NCI-H460 (cell line): Measurements from ENCODE around the gene MUC6. TPM values are rescaled to one million over a fixed set of nuclear protein-coding genes. Genes with fewer than 3 reads are reported as not detected.

Experiments
- DNase-seq: peaks from one replicate; pipeline ENCODE4 v3.0.0-alpha.2; 2016; ENCODE audit warnings: low read depth; ENCODE audit errors: extremely low read depth
- total RNA-seq: library from RNA; depleted of rRNA; stranded (reverse); fragments of >200 nt; shearing (Covaris generic); gene quantifications from 2 replicates; pipeline ENCODE4 v1.2.3, GENCODE V29; 2014

The MUC6 gene
- total RNA-seq, 1 experiment from 2014 or later: not detected

DNA sequence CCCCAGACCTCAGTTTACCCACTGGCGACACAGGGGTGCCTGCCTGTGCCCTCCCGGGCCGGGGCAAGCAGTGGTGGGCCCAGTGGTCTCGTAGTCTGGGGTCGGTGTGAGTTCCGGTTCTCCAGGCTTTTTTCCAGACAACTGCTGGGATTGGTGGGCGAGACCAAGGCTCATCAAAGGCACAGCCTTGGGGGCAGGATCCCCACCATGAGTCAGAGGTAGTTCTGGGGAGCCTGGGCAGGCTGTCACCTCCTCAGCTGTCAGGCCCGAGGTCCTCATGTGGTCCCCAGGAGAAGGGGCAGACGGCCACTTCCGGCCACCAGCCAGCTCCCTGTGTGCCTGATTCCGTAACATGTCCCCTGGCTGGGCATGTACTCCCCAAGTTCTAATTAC, 37.3 kb upstream of the MUC6 start:
- no peak for DNase-seq

DNA sequence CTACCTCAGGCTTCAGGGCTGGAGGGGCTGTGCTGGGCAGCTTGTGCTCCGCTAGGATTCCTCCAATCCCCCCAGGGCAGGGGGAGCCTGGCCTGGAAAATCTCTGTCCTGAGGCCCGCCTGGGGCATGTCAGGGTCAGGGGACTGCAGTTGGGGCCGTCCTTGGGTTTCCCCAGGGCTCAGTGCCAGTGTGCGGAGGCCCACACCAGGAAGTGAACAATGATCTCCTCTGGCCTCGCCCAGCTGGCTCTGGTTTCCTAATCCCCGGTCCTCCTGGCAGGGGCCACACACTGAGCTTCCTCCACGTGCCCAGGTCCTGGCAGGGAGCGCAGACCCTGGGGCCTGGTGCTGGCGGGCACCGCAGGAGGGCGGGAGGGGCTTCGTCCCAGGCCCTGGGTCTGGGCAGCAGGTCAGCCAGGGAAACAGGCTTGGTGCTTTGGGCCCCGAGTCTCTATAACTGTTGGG, 36.8 kb upstream of the MUC6 start:
- peak; percentile 9 for DNase-seq

DNA sequence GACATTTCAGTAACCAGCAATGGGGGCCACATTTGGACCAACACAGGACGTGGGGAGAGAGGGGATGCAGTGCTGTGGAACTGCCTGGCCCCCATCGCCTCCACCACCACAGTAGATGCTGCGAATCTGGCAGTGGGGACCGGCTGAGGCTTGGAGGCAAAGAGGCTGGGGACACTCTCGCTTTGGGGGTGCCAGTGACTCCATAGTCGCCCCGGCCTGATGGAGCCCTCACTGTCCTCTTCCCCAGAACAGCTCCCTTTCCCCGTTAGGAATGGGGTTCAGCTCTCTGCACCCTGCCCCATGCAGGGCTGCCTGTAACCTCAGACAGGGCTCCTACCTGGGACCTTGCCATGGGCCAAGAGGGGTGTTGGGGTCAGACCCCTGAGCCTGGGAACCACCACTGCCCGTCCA, 36.3 kb upstream of the MUC6 start:
- DNase-seq: no peak

DNA sequence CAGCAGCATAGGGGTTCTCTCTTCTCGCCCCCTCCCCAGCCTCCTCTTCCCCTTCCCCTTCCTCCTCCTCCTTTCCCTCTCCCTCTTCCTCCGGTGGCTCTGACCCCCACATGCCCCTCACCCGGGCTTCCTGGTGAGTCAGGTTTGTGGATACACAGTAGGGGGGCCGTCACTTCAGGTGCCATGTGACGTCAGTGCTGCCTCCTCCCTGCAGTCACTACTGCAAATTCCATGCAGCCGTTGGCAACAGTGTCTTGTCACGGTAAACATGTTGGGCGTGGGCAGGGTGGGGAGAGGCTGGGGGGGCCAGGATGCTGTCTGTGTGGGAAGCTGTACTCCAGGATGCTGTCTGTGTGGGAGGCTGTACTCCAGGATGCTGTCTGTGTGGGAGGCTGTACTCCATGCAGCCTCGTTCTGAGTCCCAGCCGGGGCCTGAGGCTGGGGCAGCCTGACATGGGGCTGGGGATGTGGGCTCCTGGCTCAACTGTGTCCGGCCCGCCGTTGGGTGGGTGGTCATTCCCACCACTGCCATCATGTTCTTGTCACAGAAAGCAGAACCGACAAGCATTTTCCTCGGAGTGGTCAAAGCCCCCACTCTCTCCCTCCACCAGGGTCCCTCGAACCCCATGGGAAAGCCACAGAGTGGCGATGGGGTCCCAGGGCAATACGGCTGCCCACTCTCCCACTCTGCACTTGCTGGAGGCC, 35.8 kb upstream of the MUC6 start:
- no peak for DNase-seq

DNA sequence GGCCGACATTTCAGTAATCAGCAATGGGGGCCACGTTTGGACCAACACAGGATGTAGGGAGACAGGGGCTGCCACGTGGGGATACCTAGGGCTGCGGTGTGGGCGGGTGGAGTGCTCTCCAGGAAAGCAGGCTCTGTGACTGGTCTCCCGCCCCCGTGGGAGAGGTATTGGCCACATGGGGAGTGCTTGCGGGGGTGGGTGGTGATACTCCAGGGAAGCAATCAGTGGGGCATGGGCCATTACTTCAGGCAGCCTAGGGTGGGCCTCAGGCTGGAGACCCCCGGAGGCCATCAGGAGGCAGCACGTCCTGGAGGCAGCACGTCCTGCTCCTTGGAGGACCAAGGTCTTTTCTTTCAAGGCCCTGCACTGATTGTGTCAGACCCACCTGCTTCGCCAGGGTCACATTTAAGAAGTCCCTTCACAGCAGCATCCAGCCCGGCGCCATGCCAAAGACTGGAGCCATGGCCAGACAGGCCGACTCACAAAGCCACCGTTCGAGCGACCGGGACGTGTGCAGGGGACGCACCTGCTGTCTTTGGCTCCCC, 35.1 kb upstream of the MUC6 start:
- DNase-seq: no peak

DNA sequence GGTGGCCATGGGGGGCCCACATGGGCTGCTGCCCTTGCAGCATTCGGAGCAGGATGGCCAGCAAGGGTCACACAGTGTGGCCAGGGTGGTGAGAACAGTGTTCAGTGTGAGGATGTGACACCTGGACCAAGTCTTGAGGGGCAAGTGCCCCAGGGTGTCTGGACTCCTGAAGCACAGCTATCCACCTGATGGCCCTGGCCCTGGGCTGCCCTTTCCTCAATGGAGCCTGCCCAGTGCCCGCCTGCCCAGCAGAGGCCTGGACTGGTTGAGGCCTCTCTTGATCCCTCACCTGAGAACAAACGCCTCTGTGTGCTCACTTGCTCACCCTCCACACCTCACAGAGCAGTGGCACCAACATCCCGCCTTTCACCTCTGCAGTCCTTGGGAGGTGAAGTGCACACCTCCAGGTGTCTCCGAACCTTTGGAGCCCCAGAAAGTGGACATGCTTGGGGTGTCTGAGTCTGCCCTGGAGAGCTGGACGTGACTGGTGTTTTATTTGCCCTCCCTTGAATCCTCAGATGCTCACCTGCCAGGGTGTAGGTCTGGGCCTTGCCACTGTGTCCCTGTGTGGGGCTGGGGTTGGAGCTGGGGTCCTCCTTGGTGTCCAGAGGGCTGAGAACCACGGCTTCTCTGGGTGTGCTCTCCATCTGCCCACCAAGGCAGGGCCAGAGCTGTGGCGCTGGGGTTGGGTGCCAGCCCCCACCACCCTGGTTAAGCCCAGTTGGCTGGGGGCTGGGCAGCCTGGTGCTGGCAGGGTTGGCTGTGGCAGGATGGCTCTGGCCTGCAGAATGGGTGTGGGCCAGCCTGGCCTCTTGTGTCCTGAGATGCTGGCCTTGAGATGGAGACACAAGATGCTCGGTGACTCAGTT, 34.3 kb upstream of the MUC6 start:
- DNase-seq: no peak

DNA sequence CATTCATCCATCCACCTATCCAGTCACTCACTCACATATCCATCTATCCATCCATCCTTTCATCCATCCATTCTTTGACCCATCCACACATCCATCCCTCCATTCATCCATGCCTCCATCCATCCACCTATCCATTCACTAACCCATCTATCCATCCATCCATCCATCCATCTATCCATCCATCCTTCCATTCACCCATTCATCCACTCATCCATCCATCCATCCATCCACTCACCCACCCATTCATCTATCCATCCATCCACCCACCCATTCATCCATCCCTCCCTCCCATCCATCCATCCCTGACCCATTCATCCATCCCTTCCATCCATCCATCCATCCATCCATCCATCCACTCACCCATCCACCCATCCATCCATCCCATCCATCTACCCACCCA, 33.2 kb upstream of the MUC6 start:
- DNase-seq: no peak

DNA sequence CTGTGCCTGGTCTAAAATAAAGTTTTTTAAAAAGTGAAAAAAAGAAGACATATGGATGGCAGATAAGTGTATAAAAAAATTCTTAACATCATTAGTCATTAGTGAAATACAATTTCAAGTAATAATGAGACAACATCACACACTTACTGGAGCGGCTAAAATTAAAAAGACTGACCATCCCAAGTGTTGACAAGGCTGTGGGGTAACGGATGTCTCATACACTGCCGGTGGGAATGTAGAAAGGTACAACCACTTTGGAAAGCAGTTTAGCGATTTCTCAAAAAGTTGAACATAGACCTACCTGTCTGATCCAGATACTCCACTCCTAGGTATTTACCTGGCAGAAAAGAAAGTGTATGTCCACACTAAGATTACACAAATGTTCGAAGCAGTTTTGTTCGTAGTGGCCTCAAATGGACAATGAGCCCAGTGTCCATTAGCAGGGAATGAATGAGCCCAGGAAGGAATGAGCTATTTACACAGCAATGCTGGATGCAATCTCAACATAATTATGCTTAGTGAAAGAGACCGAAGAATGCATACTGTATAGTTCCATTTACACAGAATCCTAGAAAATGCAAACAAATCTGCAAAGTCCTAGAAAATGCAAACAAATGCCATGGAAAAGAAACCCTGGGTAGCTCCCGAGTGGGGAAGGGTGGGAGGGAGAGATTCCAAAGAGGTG, 31.4 kb upstream of the MUC6 start:
- DNase-seq: no peak

DNA sequence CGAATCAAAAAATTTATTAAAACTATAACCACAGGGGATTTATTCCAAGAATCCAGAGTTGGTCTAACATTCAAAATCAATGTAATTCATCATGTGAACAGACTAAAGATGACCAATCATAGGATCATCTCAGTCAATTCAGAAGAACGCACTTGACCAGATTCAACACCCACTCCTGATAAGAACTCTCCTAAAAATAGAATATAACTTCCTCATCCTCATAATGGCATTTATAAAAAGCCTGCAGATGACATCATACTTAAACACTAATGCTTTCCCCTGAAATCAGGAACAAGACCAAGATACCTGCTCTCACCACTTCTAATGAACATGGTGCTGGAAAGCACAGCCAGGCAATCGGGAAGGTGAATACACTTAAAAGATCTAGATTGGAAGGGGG, 27.6 kb upstream of the MUC6 start:
- DNase-seq: no peak

DNA sequence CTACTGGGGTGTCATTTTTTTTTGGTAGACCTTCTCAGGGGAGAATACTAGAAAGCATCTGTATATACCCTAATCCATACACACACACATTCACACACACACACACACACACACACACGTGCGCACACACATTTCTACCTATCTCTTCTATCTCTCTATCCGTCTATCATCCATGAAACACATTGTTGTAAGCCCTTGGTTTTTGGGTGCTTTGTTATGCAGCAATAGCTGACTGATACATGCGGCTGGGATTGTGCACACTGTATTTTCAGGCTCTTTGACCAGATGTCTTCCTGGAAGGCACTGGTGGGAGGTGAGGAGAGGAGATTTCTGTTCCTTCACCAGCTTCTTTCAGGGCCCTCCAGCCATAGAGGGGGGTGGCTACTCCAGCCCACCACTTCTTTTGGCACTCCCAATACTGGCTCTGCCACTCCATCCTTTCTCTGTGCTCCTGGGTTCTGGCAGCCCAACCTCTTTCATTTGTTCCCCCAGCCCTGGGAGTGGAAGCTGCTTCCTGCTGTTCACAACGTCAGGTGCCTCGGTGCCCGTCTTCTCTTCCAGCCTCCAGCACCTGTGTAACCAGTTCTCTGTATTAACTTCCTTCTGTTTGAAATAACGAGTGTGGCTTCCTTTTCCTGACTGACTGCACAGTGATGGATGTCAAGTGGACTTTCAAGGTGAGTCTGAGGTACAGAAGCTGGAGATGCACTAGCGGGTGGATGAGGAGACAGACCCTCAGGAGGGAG, 25.7 kb upstream of the MUC6 start:
- DNase-seq: no peak

DNA sequence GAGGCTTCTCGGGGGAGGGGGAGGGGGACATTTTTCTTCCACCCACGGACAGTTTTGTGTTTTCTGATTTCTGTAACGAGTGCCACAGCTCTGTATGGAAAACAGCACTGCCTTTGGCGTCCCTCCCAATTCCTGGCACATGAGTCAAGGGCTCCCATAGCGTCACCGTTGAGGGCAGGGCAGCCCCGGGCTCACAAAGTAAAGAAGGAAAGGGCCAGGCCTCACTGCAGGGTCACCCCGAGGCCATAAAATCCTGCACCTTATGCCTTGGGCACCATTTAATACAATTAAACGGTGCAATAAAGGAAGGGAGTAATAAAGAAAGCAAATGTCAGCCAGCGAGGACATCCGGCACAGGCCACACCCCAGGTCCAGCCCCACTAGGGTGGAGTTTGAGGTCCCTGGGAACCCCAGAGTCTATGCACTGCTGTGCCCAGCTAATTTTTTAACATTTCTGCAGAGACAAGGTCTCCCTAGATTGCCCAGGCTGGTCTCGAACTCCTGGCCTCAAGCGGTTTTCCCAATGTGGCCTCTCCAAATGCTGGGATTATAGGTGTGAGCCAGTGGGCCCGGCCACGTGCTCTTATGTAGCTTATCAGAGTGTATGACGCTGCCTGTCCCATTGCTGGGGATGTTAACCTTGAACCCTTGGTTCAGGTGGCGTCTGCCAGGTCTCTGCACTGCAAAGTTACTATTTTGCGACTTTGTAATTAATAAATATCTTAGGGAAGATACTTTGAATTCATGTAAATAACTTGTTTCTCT, 24.5 kb upstream of the MUC6 start:
- DNase-seq: peak; percentile 55

DNA sequence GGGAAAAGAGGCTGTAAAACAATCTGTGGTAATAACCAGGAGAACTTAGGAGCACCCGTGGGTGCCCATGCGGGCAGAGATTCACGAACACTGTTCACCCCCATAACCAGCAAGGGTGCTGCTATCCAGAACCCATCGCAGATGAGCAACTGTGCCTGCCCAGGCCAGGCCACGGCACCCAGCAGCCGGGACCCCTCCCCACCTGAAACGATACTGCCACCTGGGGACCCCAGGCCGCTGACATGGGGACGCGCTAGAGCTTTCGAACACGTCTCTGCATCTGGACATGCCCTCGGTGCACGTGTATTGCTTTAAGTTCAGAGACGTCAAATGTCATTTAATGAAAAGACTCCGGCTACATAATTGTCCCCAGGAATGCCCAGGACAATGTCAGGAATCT, 23.9 kb upstream of the MUC6 start:
- no peak for DNase-seq

DNA sequence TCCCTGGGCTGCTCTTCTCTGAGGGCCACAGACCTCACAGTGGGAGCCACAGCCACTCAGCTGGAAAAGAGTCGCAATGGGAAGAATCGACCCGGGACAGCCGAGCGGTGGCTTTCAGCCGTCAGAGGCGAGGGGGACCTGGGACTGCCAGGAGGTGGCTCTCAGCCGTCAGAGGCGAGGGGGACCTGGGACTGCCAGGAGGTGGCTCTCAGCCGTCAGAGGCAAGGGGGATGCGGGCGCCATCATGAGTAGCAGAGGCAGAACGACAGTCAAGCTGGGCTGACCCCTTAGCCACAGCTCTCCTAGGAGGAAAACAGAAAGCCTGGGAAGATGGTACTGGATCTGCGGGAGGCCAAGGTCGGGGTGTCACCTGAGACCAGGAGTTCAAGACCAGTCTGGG, 23.2 kb upstream of the MUC6 start:
- no peak for DNase-seq

DNA sequence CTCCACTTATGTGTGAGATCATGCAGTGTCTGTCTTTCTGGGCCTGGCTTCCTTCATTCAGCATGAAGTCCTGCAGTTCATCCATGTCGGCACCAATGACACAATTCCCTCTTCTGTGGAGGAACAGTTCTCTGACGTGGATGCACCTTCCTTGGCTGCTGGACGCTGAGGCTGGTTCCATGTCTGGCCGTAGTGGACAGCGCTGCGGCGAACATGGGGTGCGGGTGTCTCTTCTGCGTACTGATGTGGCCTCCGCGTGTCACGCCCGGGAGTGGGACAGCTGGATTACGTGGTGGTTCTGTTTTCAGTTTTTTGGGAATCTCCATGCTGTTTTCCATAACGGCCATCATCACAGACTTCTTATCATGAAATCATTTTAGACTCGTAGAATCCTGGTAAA, 21.3 kb upstream of the MUC6 start:
- no peak for DNase-seq

DNA sequence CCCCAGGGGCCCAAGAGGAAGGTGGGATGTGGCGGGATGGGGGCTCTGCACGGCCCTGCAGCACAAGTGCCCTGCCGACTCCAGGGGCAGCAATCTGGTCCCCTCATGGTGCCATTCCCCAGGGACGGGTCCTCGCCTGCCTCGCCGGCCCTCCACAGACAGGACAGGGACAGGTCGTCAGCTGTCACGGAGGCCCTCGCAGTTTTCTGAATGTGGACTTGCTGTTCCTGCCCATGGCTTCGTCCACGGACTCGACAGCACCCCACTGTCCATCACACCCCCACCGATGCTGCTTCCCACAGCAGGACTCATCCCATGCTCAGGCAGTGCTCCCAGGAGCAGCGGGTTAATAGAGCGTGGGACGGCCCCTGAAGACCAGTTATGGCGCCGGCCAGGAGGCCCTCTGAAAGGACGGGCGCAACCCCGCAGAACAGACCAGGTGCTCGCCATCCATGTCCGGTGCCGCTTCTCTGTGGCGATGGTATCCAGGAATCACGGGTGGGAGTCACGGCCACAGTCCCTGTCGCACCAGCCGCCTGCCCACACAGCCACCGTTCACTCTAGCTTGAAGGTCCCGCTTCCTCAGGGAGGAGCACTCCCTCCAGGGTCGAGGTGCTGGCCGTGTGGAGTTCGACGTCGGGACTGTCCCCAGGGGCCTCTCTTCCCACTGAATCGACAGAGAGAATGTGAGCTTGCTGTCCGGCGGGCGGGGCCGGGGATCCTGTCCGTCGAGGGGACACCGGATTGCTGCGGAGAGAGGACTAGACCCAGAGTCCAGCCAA, 19.7 kb upstream of the MUC6 start:
- no peak for DNase-seq

DNA sequence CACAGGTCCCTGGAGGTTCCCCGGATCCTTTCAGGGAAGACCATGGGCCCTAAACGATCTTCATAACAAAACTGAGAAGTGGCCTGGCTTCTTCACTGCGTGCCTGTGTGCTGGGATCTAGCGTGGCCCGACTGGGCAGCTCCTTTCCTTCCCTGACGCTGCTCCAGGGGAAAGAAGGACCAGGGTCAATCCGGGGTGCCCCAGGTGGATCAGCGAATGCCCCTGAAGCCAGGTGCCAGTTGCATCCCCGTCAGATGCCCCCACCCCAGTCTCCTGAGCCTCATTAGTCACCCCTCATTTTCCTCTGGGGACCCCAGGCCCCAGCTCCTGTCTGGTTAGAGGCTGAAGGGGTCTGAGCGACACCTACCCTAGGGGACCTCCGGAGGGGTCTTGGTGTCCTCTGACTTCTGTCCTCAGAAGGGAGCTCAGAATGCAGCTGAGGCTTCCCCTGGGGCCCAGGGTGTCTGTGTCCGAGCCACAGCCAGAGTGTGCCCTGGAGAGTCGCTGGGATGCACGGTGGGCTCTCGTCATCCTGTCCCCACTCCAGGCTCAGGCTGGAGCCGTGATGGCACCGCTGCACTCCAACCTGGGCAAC, 18.7 kb upstream of the MUC6 start:
- DNase-seq: no peak

DNA sequence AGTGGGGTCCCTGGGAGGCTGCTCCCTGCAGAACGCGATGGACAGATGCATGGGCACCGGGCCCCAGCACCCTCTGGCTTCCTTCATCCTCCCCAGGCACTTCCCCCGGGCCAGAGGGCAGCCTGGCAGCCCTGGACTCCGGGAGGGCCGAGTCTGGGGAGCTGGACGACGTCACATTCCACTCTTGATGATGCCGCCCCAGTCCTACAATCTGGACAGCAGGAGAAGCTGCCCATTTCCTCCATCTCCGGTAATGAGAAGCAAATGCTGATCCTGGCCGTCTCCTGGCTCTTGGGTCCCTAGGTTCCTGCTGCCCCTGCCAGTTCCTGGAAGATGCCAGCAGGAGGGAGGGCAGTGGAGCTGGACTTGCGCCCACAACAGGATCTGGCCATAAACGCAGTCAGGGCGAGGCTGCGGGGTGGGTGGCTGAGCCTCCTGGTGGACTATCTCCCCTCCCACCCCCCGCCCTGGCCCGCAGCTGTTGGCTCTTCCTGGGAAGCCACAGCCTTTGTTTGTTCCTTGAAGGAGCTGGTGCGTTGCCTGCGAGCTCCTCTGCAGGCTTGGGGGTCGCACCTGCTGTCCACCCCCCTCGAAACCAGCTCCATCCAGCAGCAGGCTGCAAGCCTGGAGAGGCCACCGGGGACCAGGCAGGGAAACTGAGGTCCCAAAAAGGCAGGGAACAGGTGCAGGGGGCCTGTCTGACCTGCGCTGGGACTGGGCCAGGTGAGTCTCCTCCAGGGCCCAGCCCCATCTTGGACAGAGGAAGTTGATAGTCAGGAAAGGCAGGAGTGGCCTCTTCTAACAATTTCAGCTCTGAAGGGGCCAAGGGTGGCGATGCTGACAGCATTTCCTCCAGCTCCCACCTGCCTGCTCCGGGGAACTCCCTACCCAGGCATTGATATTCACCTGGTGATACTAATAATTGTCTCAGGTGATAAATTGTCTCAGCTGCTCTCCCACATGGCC, 17.9 kb upstream of the MUC6 start:
- DNase-seq: no peak
